Kidney (tissue), 14 donors: ENCODE data around the gene MYRIP. TPM values are rescaled to one million over a fixed set of nuclear protein-coding genes. Genes with fewer than 3 reads are reported as not detected.

ENCODE experiments used
- DNase-seq, 5 donors: peaks; one replicate each; pipeline ENCODE4 v3.0.0-alpha.2; 2013 to 2020
- FAIRE-seq: peaks from 2 replicates; lab custom pipeline; 2012; peaks lifted over from hg19 to GRCh38; lab: Jason Lieb, UNC
- H3K27ac ChIP-seq, 2 donors: one replicate each; pipeline ENCODE4 v1.7.0; 2013; ENCODE audit warnings: low read depth in 2 of 2, low read length in 2 of 2, inconsistent platforms in 1 of 2
- H3K27me3 ChIP-seq: one replicate; pipeline ENCODE4 v1.7.1; 2013; ENCODE audit warnings: low read length, inconsistent platforms; ENCODE audit not compliant: control insufficient read depth, insufficient read depth
- H3K36me3 ChIP-seq, 3 donors: one replicate each; pipeline versions ENCODE4 v1.7.0 to v1.7.1; 2013; ENCODE audit warnings: low read length in 3 of 3, control low read depth in 1 of 3, inconsistent platforms in 1 of 3; ENCODE audit not compliant: insufficient read depth in 3 of 3, control insufficient read depth in 2 of 3
- H3K4me1 ChIP-seq, 3 donors: one replicate each; pipeline versions ENCODE4 v1.7.0 to v1.7.1; 2013; ENCODE audit warnings: low read length in 3 of 3, inconsistent platforms in 1 of 3, low read depth in 1 of 3; ENCODE audit not compliant: control insufficient read depth in 2 of 3, insufficient read depth in 2 of 3
- H3K4me3 ChIP-seq, 3 donors: one replicate each; pipeline versions ENCODE4 v1.7.0 to v1.8.1; 2013; ENCODE audit warnings: low read length in 3 of 3, control low read depth in 1 of 3, inconsistent platforms in 1 of 3
- H3K9ac ChIP-seq, 3 donors: one replicate each; pipeline versions ENCODE4 v1.7.0 to v1.7.1; 2013; ENCODE audit warnings: low read length in 3 of 3, control low read depth in 1 of 3, inconsistent platforms in 1 of 3
- H3K9me3 ChIP-seq, 3 donors: one replicate each; pipeline versions ENCODE4 v1.7.0 to v1.7.1; 2013; ENCODE audit warnings: low read length in 3 of 3, control low read depth in 1 of 3, inconsistent platforms in 1 of 3; ENCODE audit not compliant: control insufficient read depth in 2 of 3, insufficient read depth in 1 of 3
- CTCF ChIP-seq: IDR thresholded peaks from 3 replicates; pipeline ENCODE4 v1.5.1; 2012; ENCODE audit warnings: mild to moderate bottlenecking, moderate library complexity, borderline replicate concordance; ENCODE audit not compliant: insufficient read depth; ENCODE audit errors: extremely low read depth
- intact Hi-C: fragments of 100-400 bp; cut with DNase I; formaldehyde crosslinking; loops from one replicate; pipeline ENCODE4 v1.11.1; 2022
- polyA plus RNA-seq: library from polyadenylated mRNA; stranded (reverse); fragments of 350-450 nt; fragmentation: Illumina TruSeq; extraction: RNeasy Lipid Tissue Mini Kit (QIAGEN cat#74804); gene quantifications from one replicate; pipeline ENCODE4 v1.2.3, GENCODE V29; 2014; ENCODE audit warnings: low read depth, low replicate concordance; ENCODE audit not compliant: insufficient read depth
- total RNA-seq: library from RNA; stranded (reverse); fragmentation: NEBNext Ultra II Directional; extraction: Animal tissue kit (Norgen Biotek cat#: 25700); gene quantifications from one replicate; pipeline ENCODE4 v1.2.1, GENCODE V29; 2021
- donor health status: control.
- donor health status: control.
- donor health status: control.
- donor health status: control.
- donor health status: control.
- donor health status: DM: yes; HTN: yes; CAD: no.
- donor health status: Normal renal cell carcinoma (clear cell type).

Gene MYRIP
- total and polyA plus RNA-seq, 2 donors from 2014 or later = 0.92 to 6.6 TPM

DNA sequence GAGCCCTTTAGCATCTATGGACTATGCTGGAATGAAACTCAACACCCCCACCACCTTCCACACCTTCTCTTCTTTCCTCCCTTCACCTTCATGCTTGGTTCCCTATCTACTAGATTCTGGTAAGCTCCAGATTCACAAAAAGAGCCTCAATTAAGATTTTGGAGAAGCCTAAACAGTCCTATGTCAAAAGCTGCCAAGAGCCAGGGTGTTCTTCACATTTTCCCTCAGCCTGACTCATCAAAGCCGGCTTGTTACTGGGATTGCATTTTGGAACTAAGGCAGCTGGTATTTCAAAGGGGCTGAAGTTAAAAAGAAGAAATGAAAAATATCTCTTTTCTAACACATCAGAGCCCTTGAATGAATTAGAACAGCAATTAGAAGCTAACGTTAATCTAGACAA lies 247.7 kb downstream of the MYRIP start:
- Histone ChIP-seq H3K4me3 (no peak overlapping the region), H3K27ac (no peak overlapping the region), H3K4me1 (no peaks in the 10 kb centered on the region), H3K36me3 (no peaks in the 10 kb centered on the region), H3K9ac (no peak overlapping the region), H3K27me3 (no peaks in the 10 kb centered on the region), H3K9me3 (no peaks in the 10 kb centered on the region)
- no peak for TF ChIP-seq CTCF
- DNase-seq (no peak), FAIRE-seq (no peak)
- intact Hi-C loops = no loop called here

GRCh38 chr3:40057786-40058185 lies 248.4 kb downstream of the MYRIP start:
- Histone ChIP-seq H3K4me3 (no peak overlapping the region), H3K4me1 (no peaks in the 10 kb centered on the region), H3K27ac (no peak overlapping the region), H3K9ac (no peak overlapping the region), H3K36me3 (no peaks in the 10 kb centered on the region), H3K27me3 (no peaks in the 10 kb centered on the region), H3K9me3 (no peaks in the 10 kb centered on the region)
- no peak for TF ChIP-seq CTCF
- intact Hi-C loops = no loop called here
- FAIRE-seq = no peak
- DNase-seq = no peak

DNA sequence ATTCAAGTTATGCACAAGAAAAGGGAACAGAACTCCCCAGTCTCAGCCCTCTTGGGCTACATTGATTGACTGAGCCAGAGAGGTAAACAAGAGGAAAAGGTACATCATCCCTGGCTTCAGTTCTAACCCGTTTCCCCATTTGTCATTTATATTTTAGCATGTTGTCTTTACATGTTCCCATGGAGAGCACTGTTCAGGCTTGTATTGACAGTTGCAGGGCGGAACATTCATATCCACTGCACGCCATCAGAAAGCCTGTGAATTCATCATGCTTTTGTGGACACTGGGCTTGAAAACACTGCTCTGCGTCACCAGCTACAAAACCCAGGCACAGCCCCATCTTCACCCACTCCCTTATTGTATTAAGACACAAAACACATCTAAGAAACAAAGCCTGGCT lies 259.2 kb downstream of the MYRIP start:
- no peak for FAIRE-seq
- no peaks in the 10 kb centered on the region for H3K27me3 ChIP-seq
- intact Hi-C loops = no loop called here
- no peak overlapping the region for H3K27ac ChIP-seq
- no peaks in the 10 kb centered on the region for H3K9me3 ChIP-seq
- no peak for DNase-seq
- H3K4me1 ChIP-seq = no peaks in the 10 kb centered on the region
- TF ChIP-seq CTCF = no peak
- no peak overlapping the region for H3K9ac ChIP-seq
- H3K36me3 ChIP-seq = no peaks in the 10 kb centered on the region
- H3K4me3 ChIP-seq = no peak overlapping the region

- no peak for TF ChIP-seq CTCF
Measured at GRCh38 chr3:40070816-40071215, 261.4 kb downstream of the MYRIP start.

More at GRCh38 chr3:40070816-40071215, 261.4 kb downstream of the MYRIP start:
- H3K9me3 ChIP-seq = no peaks in the 10 kb centered on the region
- no peak overlapping the region for H3K9ac ChIP-seq
- DNase-seq (no peak), FAIRE-seq (no peak)
- H3K27ac ChIP-seq = no peak overlapping the region
- no peaks in the 10 kb centered on the region for H3K27me3 ChIP-seq
- intact Hi-C loops = no loop called here
- H3K36me3 ChIP-seq = no peaks in the 10 kb centered on the region
- no peak overlapping the region for H3K4me3 ChIP-seq
- no peaks in the 10 kb centered on the region for H3K4me1 ChIP-seq
